WTC11 (cell line): ENCODE data around the gene ESYT2. TPM values are rescaled to one million over a fixed set of nuclear protein-coding genes. Genes with fewer than 3 reads are reported as not detected.

Experiments
- ATAC-seq: fragments of 200-7000 bp; cut with Tn5 transposase; 2 replicates; pipeline ENCODE4 v1.10.0; 2021; ENCODE audit warnings: mild to moderate bottlenecking, moderate library complexity
- CTCF ChIA-PET: fragments of 300-600 bp; sonication (Branson Sonifier 250); formaldehyde crosslinking; loops from one replicate; lab custom pipeline; 2021; ENCODE audit warnings: antibody characterized with exemption; lab: Charles Lee
- POLR2A ChIA-PET: fragments of 350-600 bp; sonication (Branson Sonifier 250); formaldehyde crosslinking; loops from one replicate; lab custom pipeline; 2021; ENCODE audit warnings: antibody characterized with exemption; lab: Charles Lee
- DNase-seq: peaks from one replicate; pipeline ENCODE4 v3.0.0; 2021; ENCODE audit warnings: low spot score
- H3K27ac Mint-ChIP-seq: 2 replicates; pipeline ENCODE4 v1.8.0; 2021; ENCODE audit warnings: mixed read lengths
- H3K27me3 Mint-ChIP-seq: 2 replicates; pipeline ENCODE4 v1.8.0; 2021; ENCODE audit warnings: low read depth, mild to moderate bottlenecking, moderate library complexity, mixed read lengths
- H3K36me3 Mint-ChIP-seq: 2 replicates; pipeline ENCODE4 v1.8.0; 2021; ENCODE audit warnings: mixed read lengths
- H3K4me1 Mint-ChIP-seq: 2 replicates; pipeline ENCODE4 v1.8.0; 2022; ENCODE audit warnings: mixed read lengths
- H3K4me3 Mint-ChIP-seq: 2 replicates; pipeline ENCODE4 v1.8.0; 2021; ENCODE audit warnings: mild to moderate bottlenecking, moderate library complexity, mixed read lengths
- H3K9me3 Mint-ChIP-seq: 2 replicates; pipeline ENCODE4 v1.8.0; 2021; ENCODE audit warnings: mixed read lengths
- AR ChIP-seq: fragments of 250-450 bp; sonication (Bioruptor Pico); IDR thresholded peaks from 2 replicates; pipeline ENCODE4 v1.9.0; 2021; ENCODE audit warnings: mild to moderate bottlenecking
- ATF2 ChIP-seq: sonication (generic); formaldehyde crosslinking; IDR thresholded peaks from 2 replicates; pipeline ENCODE4 v1.8.1; 2022; ENCODE audit warnings: low read depth, missing genetic modification reagents, borderline replicate concordance
- ATF6 ChIP-seq: sonication (generic); formaldehyde crosslinking; IDR thresholded peaks from 2 replicates; pipeline ENCODE4 v1.8.1; 2023; ENCODE audit warnings: mild to moderate bottlenecking, missing genetic modification reagents
- E2F4 ChIP-seq: sonication (generic); formaldehyde crosslinking; IDR thresholded peaks from 2 replicates; pipeline ENCODE4 v1.8.1; 2022; ENCODE audit warnings: low read depth, mild to moderate bottlenecking, moderate library complexity, missing genetic modification reagents, borderline replicate concordance
- EMX1 ChIP-seq: fragments of 250-450 bp; sonication (Bioruptor Pico); IDR thresholded peaks from 2 replicates; pipeline ENCODE4 v1.8.0; 2021; ENCODE audit warnings: mild to moderate bottlenecking
- FOXK1 ChIP-seq: sonication (generic); formaldehyde crosslinking; IDR thresholded peaks from 2 replicates; pipeline ENCODE4 v1.8.0; 2022; ENCODE audit warnings: mild to moderate bottlenecking, moderate library complexity, missing genetic modification reagents
- GTF2I ChIP-seq: fragments of 250-450 bp; sonication (Bioruptor Pico); conservative IDR thresholded peaks from 2 replicates; pipeline ENCODE4 v1.4.0; 2021; ENCODE audit warnings: mild to moderate bottlenecking
- MLX ChIP-seq: sonication (generic); formaldehyde crosslinking; IDR thresholded peaks from 2 replicates; pipeline ENCODE4 v1.8.1; 2023; ENCODE audit warnings: mild to moderate bottlenecking, missing genetic modification reagents, moderate library complexity
- PRRX2 ChIP-seq: fragments of 250-450 bp; sonication (Bioruptor Pico); IDR thresholded peaks from 2 replicates; pipeline ENCODE4 v1.8.0; 2021; ENCODE audit warnings: mild to moderate bottlenecking
- ZBTB43 ChIP-seq: sonication (generic); formaldehyde crosslinking; IDR thresholded peaks from 2 replicates; pipeline ENCODE4 v1.8.1; 2023; ENCODE audit warnings: mild to moderate bottlenecking, missing genetic modification reagents
- ZNF121 ChIP-seq: sonication (generic); formaldehyde crosslinking; IDR thresholded peaks from 2 replicates; pipeline ENCODE4 v1.8.0; 2023; ENCODE audit warnings: missing genetic modification reagents
- ZNF671 ChIP-seq: fragments of 250-450 bp; sonication (Bioruptor Pico); IDR thresholded peaks from 2 replicates; pipeline ENCODE4 v1.8.0; 2021; ENCODE audit warnings: mild to moderate bottlenecking
- ZSCAN18 ChIP-seq: fragments of 250-450 bp; sonication (Bioruptor Pico); IDR thresholded peaks from 2 replicates; pipeline ENCODE4 v2.1.2; 2022; ENCODE audit warnings: mild to moderate bottlenecking, moderate library complexity
- total RNA-seq: library from RNA; stranded (reverse); gene quantifications from 3 replicates; pipeline ENCODE4 v1.2.3, GENCODE V29; 2021

The ESYT2 gene
- total RNA-seq, 1 experiment from 2014 or later = 45.1 TPM

GRCh38 chr7:158781974-158782664 is 47.2 kb downstream of the ESYT2 start:
- ATAC-seq (no peak), DNase-seq (no peak)
- Mint-ChIP-seq H3K27me3 (no peaks in the 10 kb centered on the region), H3K4me1 (no peaks in the 10 kb centered on the region)
- CTCF ChIA-PET = interaction anchor here (1.3 kb wide), 2 partner anchors 48 to 195 kb away, joined by 3 read pairs; partner anchors contain the start of gene ESYT2
- no peak for TF ChIP-seq ZNF671 (CRISPR knock-in tag)
- TF ChIP-seq AR (CRISPR knock-in tag) = no peak
- no peak for TF ChIP-seq EMX1 (CRISPR knock-in tag)
- no peak for TF ChIP-seq MLX
- TF ChIP-seq ATF2 (CRISPR knock-in tag) = no peak
- no peak for TF ChIP-seq PRRX2 (CRISPR knock-in tag)
- no peak for TF ChIP-seq ZNF121 (CRISPR knock-in tag)
- no peak for TF ChIP-seq FOXK1 (CRISPR knock-in tag)
- TF ChIP-seq E2F4 (CRISPR knock-in tag) = no peak
- no peak for TF ChIP-seq ZSCAN18 (CRISPR knock-in tag)
- TF ChIP-seq GTF2I (CRISPR knock-in tag) = no peak
- TF ChIP-seq, all 79 proteins: peak for 0
- POLR2A ChIA-PET = no interaction called here
- Mint-ChIP-seq H3K9me3 (no peaks in the 10 kb centered on the region), H3K36me3 (peaks cover 14% of the 10 kb centered on the region), H3K27ac (no peak overlapping the region), H3K4me3 (no peak overlapping the region)

- ChIA-PET CTCF (no interaction called here), POLR2A (no interaction called here)
- Mint-ChIP-seq H3K4me3 (no peak overlapping the region), H3K4me1 (no peaks in the 10 kb centered on the region), H3K9me3 (no peaks in the 10 kb centered on the region), H3K27ac (no peak overlapping the region), H3K36me3 (peaks cover 10% of the 10 kb centered on the region; the same call in 1 of the 2 replicates), H3K27me3 (no peaks in the 10 kb centered on the region)
- TF ChIP-seq ATF6 (CRISPR knock-in tag) (no peak), ZBTB43 (CRISPR knock-in tag) (0 out of 2 replicates have a peak, but pooled peaks have one; percentile 69)
- ATAC-seq (no peak), DNase-seq (no peak)
Measured at GRCh38 chr7:158781217-158781973, 47.9 kb downstream of the ESYT2 start.
